ENCODE data around the gene GHR.

Gene GHR

DNA sequence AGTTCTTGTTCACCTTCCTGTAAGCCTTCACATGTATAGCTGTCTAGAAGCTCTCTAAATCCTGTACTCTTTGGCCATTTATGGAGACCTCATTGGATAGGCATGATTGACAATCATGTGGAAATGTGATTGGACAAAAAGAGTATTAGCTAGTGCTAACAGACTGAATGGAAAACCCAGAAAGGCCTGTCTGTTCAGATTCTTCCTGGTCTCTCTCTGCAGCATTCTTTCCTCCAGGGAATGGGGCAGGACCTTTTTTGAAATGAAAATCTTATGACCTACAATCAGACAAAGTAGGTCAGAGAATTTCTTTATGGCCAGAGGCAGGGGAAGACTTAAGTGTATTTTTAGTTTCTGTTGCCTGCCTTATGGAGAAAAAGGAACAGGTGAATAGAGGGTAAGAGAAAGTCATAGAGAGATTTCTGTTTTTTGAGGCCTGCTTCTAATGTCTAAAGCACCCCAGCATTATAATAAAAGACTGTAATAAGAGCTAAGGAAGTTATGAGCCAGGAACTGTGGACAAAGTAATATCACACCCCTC lies 181.0 kb downstream of the GHR start:
- H3K9me3 ChIP-seq (ENCODE audit: control insufficient read depth in 5 of 5, low read length in 5 of 5): no peaks in the 10 kb centered on the region
- no peak overlapping the region for H3K9ac ChIP-seq (ENCODE audit: low read length in 5 of 5)
- no peak overlapping the region for H3K4me3 ChIP-seq (ENCODE audit: low read depth in 1 of 5, low read length in 5 of 5)
- peaks cover 0 to 3% (median 0%) of the 10 kb centered on the region in 5 donors for H3K36me3 ChIP-seq (ENCODE audit: control insufficient read depth in 5 of 5, insufficient read depth in 5 of 5, low read length in 5 of 5)
- H3K27ac ChIP-seq (ENCODE audit: low read depth, low read length): peak overlapping the region; percentile 38
- H3K4me1 ChIP-seq (ENCODE audit: control insufficient read depth in 5 of 5, insufficient read depth in 5 of 5, low read length in 5 of 5): peaks cover 0 to 37% (median 19%) of the 10 kb centered on the region in 5 donors
- no peaks in the 10 kb centered on the region for H3K27me3 ChIP-seq (ENCODE audit: control insufficient read depth in 5 of 5, insufficient read depth in 4 of 5, low read length in 5 of 5)

DNA sequence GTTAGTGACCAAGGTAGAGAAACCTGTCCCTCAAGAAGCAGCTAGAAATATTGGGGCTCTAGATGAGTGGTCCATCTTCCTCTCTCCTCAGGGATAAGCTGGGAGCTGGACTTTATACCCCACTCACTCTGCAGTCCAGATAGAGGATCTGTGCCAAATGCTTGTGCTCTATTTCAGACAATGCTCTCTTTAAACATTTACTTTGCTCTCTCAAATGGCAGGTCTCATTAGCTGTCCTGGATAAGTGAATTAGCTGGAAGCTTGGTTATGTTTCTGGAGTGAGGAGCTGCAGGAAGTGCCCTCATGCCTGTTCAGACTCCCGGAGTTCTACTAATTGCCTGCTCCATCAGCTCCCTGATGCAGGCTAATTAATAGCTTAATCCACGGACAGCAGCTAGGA lies 182.3 kb downstream of the GHR start:
- no peaks in the 10 kb centered on the region for H3K27me3 ChIP-seq (ENCODE audit: control insufficient read depth in 5 of 5, insufficient read depth in 4 of 5, low read length in 5 of 5)
- H3K4me3 ChIP-seq (ENCODE audit: low read depth in 1 of 5, low read length in 5 of 5): no peak overlapping the region
- peaks cover 0 to 32% (median 19%) of the 10 kb centered on the region in 5 donors for H3K4me1 ChIP-seq (ENCODE audit: control insufficient read depth in 5 of 5, insufficient read depth in 5 of 5, low read length in 5 of 5)
- H3K9me3 ChIP-seq (ENCODE audit: control insufficient read depth in 5 of 5, low read length in 5 of 5): no peaks in the 10 kb centered on the region
- H3K9ac ChIP-seq (ENCODE audit: low read length in 5 of 5): no peak overlapping the region
- peaks cover 0 to 3% (median 0%) of the 10 kb centered on the region in 5 donors for H3K36me3 ChIP-seq (ENCODE audit: control insufficient read depth in 5 of 5, insufficient read depth in 5 of 5, low read length in 5 of 5)
- peak overlapping the region; percentile 10 for H3K27ac ChIP-seq (ENCODE audit: low read depth, low read length)

DNA sequence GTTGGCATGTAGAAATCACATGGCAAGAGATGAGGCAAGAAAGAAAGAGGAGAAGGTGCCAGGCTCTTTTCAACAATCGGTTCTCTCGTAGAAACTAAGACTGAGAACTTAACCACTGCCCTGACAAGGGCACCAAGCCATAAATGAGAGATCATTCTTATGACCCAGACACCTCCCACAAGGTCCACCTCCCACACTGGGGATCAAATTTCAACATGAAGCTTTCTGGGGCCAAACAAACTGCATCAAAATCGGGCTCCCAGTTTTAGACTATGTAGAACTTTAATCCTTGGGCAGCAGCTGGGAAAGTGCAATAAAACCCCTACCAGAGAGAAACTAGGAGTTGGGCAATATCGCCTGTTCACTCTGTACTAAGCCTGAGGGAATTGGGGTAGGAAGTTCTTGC lies 183.2 kb downstream of the GHR start:
- H3K4me3 ChIP-seq (ENCODE audit: low read depth in 1 of 5, low read length in 5 of 5): no peak overlapping the region
- peaks cover 0 to 3% (median 0%) of the 10 kb centered on the region in 5 donors for H3K36me3 ChIP-seq (ENCODE audit: control insufficient read depth in 5 of 5, insufficient read depth in 5 of 5, low read length in 5 of 5)
- peaks cover 0 to 32% (median 19%) of the 10 kb centered on the region in 5 donors for H3K4me1 ChIP-seq (ENCODE audit: control insufficient read depth in 5 of 5, insufficient read depth in 5 of 5, low read length in 5 of 5)
- H3K27ac ChIP-seq (ENCODE audit: low read depth, low read length): no peak overlapping the region
- H3K9ac ChIP-seq (ENCODE audit: low read length in 5 of 5): no peak overlapping the region
- no peaks in the 10 kb centered on the region for H3K9me3 ChIP-seq (ENCODE audit: control insufficient read depth in 5 of 5, low read length in 5 of 5)
- H3K27me3 ChIP-seq (ENCODE audit: control insufficient read depth in 5 of 5, insufficient read depth in 4 of 5, low read length in 5 of 5): no peaks in the 10 kb centered on the region

DNA sequence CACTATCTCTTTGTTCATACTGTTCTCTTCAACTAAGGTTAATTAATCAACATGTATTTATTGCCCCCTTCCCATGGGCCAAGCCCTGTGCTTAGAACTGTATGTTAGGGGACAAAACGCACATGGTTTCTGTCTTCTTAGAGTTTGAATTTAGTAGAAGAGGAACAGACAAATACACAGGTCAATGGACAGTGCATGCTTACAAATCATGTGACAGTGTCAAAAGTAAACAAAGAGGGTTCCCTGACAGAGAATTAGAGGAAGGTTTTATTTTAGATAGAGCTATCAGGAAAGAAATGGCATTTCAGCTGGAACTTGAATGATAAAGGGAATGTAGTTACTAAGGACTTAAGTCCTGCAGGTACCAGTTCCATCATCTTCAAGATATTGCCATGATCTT lies 188.2 kb downstream of the GHR start:
- H3K27me3 ChIP-seq (ENCODE audit: control insufficient read depth in 5 of 5, insufficient read depth in 4 of 5, low read length in 5 of 5): no peaks in the 10 kb centered on the region
- H3K9ac ChIP-seq (ENCODE audit: low read length in 5 of 5): no peak overlapping the region
- H3K4me3 ChIP-seq (ENCODE audit: low read depth in 1 of 5, low read length in 5 of 5): no peak overlapping the region
- H3K36me3 ChIP-seq (ENCODE audit: control insufficient read depth in 5 of 5, insufficient read depth in 5 of 5, low read length in 5 of 5): no peaks in the 10 kb centered on the region
- H3K4me1 ChIP-seq (ENCODE audit: control insufficient read depth in 5 of 5, insufficient read depth in 5 of 5, low read length in 5 of 5): peaks cover 2 to 26% (median 7%) of the 10 kb centered on the region in 5 donors
- H3K27ac ChIP-seq (ENCODE audit: low read depth, low read length): no peak overlapping the region
- H3K9me3 ChIP-seq (ENCODE audit: control insufficient read depth in 5 of 5, low read length in 5 of 5): no peaks in the 10 kb centered on the region

DNA sequence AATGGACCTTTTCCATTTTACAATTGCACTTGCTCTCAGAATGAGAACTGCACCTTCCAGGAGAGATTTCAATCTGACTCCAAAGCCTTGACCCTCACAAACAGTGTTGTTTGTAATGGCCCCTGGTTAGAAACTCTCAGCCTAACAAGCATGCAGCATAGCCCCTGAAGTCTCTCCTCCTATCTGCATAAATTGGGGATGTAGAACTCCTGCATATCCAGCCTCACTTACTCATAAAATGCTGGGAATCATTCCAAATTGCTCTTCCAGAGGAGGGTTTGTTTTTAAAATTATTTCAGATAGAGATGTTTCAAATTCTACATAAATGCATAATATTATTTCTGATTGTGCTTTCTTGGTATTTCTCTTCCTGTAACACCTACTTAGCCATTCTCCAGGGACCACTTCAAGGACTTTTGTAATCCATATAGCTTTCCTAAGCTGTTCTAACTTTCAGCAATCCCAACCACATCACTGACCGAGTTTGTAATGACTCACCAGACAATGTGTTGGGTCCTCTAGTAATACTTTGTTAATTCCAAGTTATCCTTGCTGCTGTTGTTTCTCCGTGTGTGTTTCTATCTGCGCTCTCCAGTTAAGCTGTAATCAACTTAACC lies 189.6 kb downstream of the GHR start:
- no peaks in the 10 kb centered on the region for H3K9me3 ChIP-seq (ENCODE audit: control insufficient read depth in 5 of 5, low read length in 5 of 5)
- H3K9ac ChIP-seq (ENCODE audit: low read length in 5 of 5): no peak overlapping the region
- H3K27ac ChIP-seq (ENCODE audit: low read depth, low read length): peak overlapping the region; percentile 71
- peaks cover 2 to 28% (median 7%) of the 10 kb centered on the region in 5 donors for H3K4me1 ChIP-seq (ENCODE audit: control insufficient read depth in 5 of 5, insufficient read depth in 5 of 5, low read length in 5 of 5)
- no peak overlapping the region for H3K4me3 ChIP-seq (ENCODE audit: low read depth in 1 of 5, low read length in 5 of 5)
- no peaks in the 10 kb centered on the region for H3K36me3 ChIP-seq (ENCODE audit: control insufficient read depth in 5 of 5, insufficient read depth in 5 of 5, low read length in 5 of 5)
- H3K27me3 ChIP-seq (ENCODE audit: control insufficient read depth in 5 of 5, insufficient read depth in 4 of 5, low read length in 5 of 5): no peaks in the 10 kb centered on the region

DNA sequence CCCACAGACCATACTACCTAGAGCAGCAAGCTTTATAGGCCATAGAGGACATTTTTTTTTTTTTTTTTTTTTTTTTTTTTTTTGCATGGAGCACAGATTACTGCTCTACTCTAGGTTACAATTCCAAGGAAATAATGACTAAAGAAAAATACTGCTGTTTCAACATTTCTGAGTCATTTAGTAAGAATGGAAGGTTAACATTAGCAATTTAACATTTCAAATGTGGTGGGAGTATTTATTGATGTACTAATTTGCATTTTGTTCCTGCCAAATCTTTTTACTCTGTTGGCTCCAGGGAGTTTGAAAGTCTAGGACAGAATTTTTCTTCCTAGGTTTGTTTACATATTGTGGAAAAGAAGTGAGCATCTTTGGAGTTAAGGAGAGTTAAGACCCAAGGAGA lies 191.3 kb downstream of the GHR start:
- peaks cover 2 to 28% (median 7%) of the 10 kb centered on the region in 5 donors for H3K4me1 ChIP-seq (ENCODE audit: control insufficient read depth in 5 of 5, insufficient read depth in 5 of 5, low read length in 5 of 5)
- no peaks in the 10 kb centered on the region for H3K36me3 ChIP-seq (ENCODE audit: control insufficient read depth in 5 of 5, insufficient read depth in 5 of 5, low read length in 5 of 5)
- H3K27ac ChIP-seq (ENCODE audit: low read depth, low read length): peak overlapping the region; percentile 71
- no peak overlapping the region for H3K4me3 ChIP-seq (ENCODE audit: low read depth in 1 of 5, low read length in 5 of 5)
- H3K27me3 ChIP-seq (ENCODE audit: control insufficient read depth in 5 of 5, insufficient read depth in 4 of 5, low read length in 5 of 5): no peaks in the 10 kb centered on the region
- H3K9me3 ChIP-seq (ENCODE audit: control insufficient read depth in 5 of 5, low read length in 5 of 5): no peaks in the 10 kb centered on the region
- no peak overlapping the region for H3K9ac ChIP-seq (ENCODE audit: low read length in 5 of 5)

DNA sequence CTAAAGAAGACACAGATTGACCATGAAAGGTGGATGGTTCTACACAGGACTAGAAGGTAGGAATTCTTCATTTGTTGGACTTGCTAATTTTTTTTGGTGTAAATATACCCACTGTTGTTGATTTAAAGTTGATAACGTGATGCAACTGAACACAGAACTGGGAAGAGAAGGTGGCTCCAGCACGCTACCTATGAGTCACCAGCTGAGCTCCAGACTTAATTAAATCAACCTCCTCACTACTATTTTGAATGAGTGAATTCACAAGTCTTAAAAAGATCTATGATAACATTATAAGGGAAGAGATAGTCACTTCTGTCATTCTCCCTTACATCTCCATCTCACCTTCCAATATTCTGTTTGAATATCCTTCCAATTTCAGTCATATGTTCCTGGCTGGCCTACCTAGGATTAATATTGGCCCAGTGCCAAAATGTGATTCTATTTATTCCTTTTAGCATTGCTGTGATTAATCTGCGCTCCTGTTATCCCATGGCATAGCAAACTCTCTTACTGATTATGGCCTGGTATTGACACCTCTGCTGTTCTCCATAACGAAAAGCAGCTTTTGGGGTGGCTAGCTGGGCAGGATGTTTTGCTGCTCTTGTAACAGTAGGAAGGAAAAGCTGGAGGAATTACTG lies 197.5 kb downstream of the GHR start:
- H3K4me1 ChIP-seq (ENCODE audit: control insufficient read depth in 5 of 5, insufficient read depth in 5 of 5, low read length in 5 of 5): peaks cover 0 to 26% (median 21%) of the 10 kb centered on the region in 5 donors
- H3K36me3 ChIP-seq (ENCODE audit: control insufficient read depth in 5 of 5, insufficient read depth in 5 of 5, low read length in 5 of 5): peaks cover 0 to 8% (median 0%) of the 10 kb centered on the region in 5 donors
- H3K27ac ChIP-seq (ENCODE audit: low read depth, low read length): no peak overlapping the region
- H3K9ac ChIP-seq (ENCODE audit: low read length in 5 of 5): peak overlapping the region in 1 of 5 donors; percentile 18
- H3K27me3 ChIP-seq (ENCODE audit: control insufficient read depth in 5 of 5, insufficient read depth in 4 of 5, low read length in 5 of 5): no peaks in the 10 kb centered on the region
- no peak overlapping the region for H3K4me3 ChIP-seq (ENCODE audit: low read depth in 1 of 5, low read length in 5 of 5)
- H3K9me3 ChIP-seq (ENCODE audit: control insufficient read depth in 5 of 5, low read length in 5 of 5): no peaks in the 10 kb centered on the region

DNA sequence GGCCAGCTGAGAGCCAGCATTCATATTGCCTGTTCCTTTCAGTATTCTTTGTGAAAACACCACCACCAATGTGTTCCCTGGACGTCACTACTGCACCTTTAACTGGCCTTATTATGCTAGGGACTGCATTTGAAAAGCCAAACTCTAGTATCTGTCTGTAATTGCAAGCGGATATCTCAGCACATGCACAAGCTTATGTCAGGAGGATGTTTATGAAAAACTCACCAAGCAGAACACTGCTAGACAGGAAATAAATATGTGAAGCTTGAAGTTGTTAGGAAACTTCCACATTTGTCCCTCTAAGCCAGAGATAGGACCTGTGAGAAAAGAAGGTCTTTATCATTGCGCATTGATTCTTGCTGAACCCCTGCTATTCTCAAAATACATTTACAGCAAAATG lies 198.0 kb downstream of the GHR start:
- H3K27ac ChIP-seq (ENCODE audit: low read depth, low read length): peak overlapping the region; percentile 14
- no peak overlapping the region for H3K9ac ChIP-seq (ENCODE audit: low read length in 5 of 5)
- H3K9me3 ChIP-seq (ENCODE audit: control insufficient read depth in 5 of 5, low read length in 5 of 5): no peaks in the 10 kb centered on the region
- no peak overlapping the region for H3K4me3 ChIP-seq (ENCODE audit: low read depth in 1 of 5, low read length in 5 of 5)
- peaks cover 0 to 8% (median 0%) of the 10 kb centered on the region in 5 donors for H3K36me3 ChIP-seq (ENCODE audit: control insufficient read depth in 5 of 5, insufficient read depth in 5 of 5, low read length in 5 of 5)
- peaks cover 0 to 26% (median 21%) of the 10 kb centered on the region in 5 donors for H3K4me1 ChIP-seq (ENCODE audit: control insufficient read depth in 5 of 5, insufficient read depth in 5 of 5, low read length in 5 of 5)
- no peaks in the 10 kb centered on the region for H3K27me3 ChIP-seq (ENCODE audit: control insufficient read depth in 5 of 5, insufficient read depth in 4 of 5, low read length in 5 of 5)

DNA sequence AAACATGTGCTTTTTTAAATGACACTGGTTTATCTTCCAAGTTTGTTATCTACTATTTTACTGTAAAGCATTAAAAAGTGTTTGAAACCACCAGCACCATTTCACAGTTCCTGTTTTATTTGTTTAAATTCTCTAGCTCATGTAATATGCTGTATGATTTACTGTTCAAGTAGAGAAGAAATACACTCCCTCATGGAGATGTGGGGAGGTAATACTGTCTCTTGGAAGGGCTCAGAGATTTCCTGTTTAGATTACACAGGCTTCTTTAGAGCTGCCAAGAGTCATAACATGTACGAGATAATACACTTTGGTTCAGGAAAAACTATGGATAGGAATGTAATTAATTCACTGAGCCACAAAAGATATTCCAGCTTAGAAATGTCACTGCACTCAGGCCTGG lies 198.4 kb downstream of the GHR start:
- H3K9me3 ChIP-seq (ENCODE audit: control insufficient read depth in 5 of 5, low read length in 5 of 5): no peaks in the 10 kb centered on the region
- peaks cover 0 to 26% (median 21%) of the 10 kb centered on the region in 5 donors for H3K4me1 ChIP-seq (ENCODE audit: control insufficient read depth in 5 of 5, insufficient read depth in 5 of 5, low read length in 5 of 5)
- H3K27ac ChIP-seq (ENCODE audit: low read depth, low read length): peak overlapping the region; percentile 14

DNA sequence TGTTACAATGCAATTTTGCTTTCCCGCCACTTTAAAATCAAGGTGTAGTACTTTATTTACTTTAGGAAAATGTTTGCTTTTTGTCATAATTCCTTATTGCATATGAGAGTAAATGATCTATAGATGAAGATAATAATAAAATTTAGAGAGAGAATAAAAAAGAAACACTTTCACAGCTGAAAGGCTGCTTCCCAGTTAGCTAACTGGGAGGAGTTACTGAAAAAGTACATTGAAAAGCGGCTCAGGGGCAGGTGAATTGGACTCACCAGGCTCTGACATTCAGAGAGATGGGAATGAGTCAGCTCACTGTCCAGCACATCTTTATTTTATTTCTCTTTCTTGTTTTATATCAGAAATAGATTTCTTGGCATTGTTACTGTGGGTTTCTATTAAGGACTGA lies 201.7 kb downstream of the GHR start:
- H3K27ac ChIP-seq (ENCODE audit: low read depth, low read length): no peak overlapping the region
- peaks cover 0 to 26% (median 20%) of the 10 kb centered on the region in 5 donors for H3K4me1 ChIP-seq (ENCODE audit: control insufficient read depth in 5 of 5, insufficient read depth in 5 of 5, low read length in 5 of 5)
- peaks cover 0 to 7% (median 3%) of the 10 kb centered on the region in 5 donors for H3K36me3 ChIP-seq (ENCODE audit: control insufficient read depth in 5 of 5, insufficient read depth in 5 of 5, low read length in 5 of 5)
- no peaks in the 10 kb centered on the region for H3K27me3 ChIP-seq (ENCODE audit: control insufficient read depth in 5 of 5, insufficient read depth in 4 of 5, low read length in 5 of 5)
- no peaks in the 10 kb centered on the region for H3K9me3 ChIP-seq (ENCODE audit: control insufficient read depth in 5 of 5, low read length in 5 of 5)
- no peak overlapping the region for H3K9ac ChIP-seq (ENCODE audit: low read length in 5 of 5)
- H3K4me3 ChIP-seq (ENCODE audit: low read depth in 1 of 5, low read length in 5 of 5): no peak overlapping the region

More for the DNA sequence above, 198.4 kb downstream of the GHR start:
- H3K27me3 ChIP-seq (ENCODE audit: control insufficient read depth in 5 of 5, insufficient read depth in 4 of 5, low read length in 5 of 5): no peaks in the 10 kb centered on the region
- H3K4me3 ChIP-seq (ENCODE audit: low read depth in 1 of 5, low read length in 5 of 5): no peak overlapping the region
- H3K36me3 ChIP-seq (ENCODE audit: control insufficient read depth in 5 of 5, insufficient read depth in 5 of 5, low read length in 5 of 5): peaks cover 0 to 8% (median 0%) of the 10 kb centered on the region in 5 donors
- H3K9ac ChIP-seq (ENCODE audit: low read length in 5 of 5): peak overlapping the region in 2 of 5 donors; percentile 16 to 26
